Smooth muscle cell (in vitro differentiated cells): ENCODE results near the gene CDC25A. TPM values are rescaled to one million over a fixed set of nuclear protein-coding genes. Genes with fewer than 3 reads are reported as not detected.

Experiments used
- DNase-seq: peaks from one replicate; lab custom pipeline; 2025; ENCODE audit not compliant: unreplicated experiment; lab: John Stamatoyannopoulos, UW
- H2AFZ ChIP-seq: fragments of 200-600 bp; sonication (generic); 2 replicates; pipeline ENCODE4 v1.6.0; 2016; ENCODE audit warnings: antibody characterized with exemption, low read depth, mild to moderate bottlenecking
- H3F3A ChIP-seq: fragments of 200-600 bp; sonication (generic); 2 replicates; pipeline ENCODE4 v1.6.0; 2017; ENCODE audit warnings: antibody characterized with exemption, low read depth
- H3K27ac ChIP-seq: fragments of 200-600 bp; sonication (generic); 2 replicates; pipeline ENCODE4 v1.5.1; 2016; ENCODE audit warnings: low read depth, mild to moderate bottlenecking
- H3K27me3 ChIP-seq: fragments of 200-600 bp; sonication (generic); 2 replicates; pipeline ENCODE4 v1.6.1; 2016; ENCODE audit warnings: low read depth, mild to moderate bottlenecking
- H3K36me3 ChIP-seq: fragments of 200-600 bp; sonication (generic); 2 replicates; pipeline ENCODE4 v1.5.1; 2016; ENCODE audit warnings: low read depth
- H3K4me1 ChIP-seq: fragments of 200-600 bp; sonication (generic); 2 replicates; pipeline ENCODE4 v1.5.1; 2016; ENCODE audit warnings: low read depth
- H3K4me2 ChIP-seq: fragments of 200-600 bp; sonication (generic); 2 replicates; pipeline ENCODE4 v1.6.0; 2016; ENCODE audit warnings: mild to moderate bottlenecking
- H3K4me3 ChIP-seq: fragments of 200-600 bp; sonication (generic); 2 replicates; pipeline ENCODE4 v1.5.1; 2016; ENCODE audit warnings: mild to moderate bottlenecking
- H3K79me2 ChIP-seq: fragments of 200-600 bp; sonication (generic); 2 replicates; pipeline ENCODE4 v1.6.0; 2016; ENCODE audit warnings: low read depth, mild to moderate bottlenecking
- H3K9ac ChIP-seq: fragments of 200-600 bp; sonication (generic); 2 replicates; pipeline ENCODE4 v1.6.0; 2016; ENCODE audit warnings: low read depth
- H3K9me3 ChIP-seq: fragments of 200-600 bp; sonication (generic); replicated peaks from 2 replicates; pipeline ENCODE4 v1.5.1; 2016; ENCODE audit warnings: low read depth
- H4K20me1 ChIP-seq: fragments of 200-600 bp; sonication (generic); 2 replicates; pipeline ENCODE4 v1.6.0; 2016; ENCODE audit warnings: low read depth
- CTCF ChIP-seq: fragments of 200-600 bp; sonication (generic); IDR thresholded peaks from 2 replicates; pipeline ENCODE4 v1.5.1; 2017; ENCODE audit warnings: borderline replicate concordance, mild to moderate bottlenecking, antibody characterized with exemption; ENCODE audit not compliant: insufficient read depth, poor library complexity, severe bottlenecking
- WGBS: methylation state at CpG from one replicate; pipeline ENCODE4 v1.1.7; 2016; ENCODE audit warnings: low lambda C conversion rate; 5-methylcytosine and 5-hydroxymethylcytosine counted together
- polyA plus RNA-seq: library from polyadenylated mRNA; unstranded; fragments of >200 nt; fragmentation: Nextera tagmentation; extraction: Ambion mirVana; gene quantifications from 2 replicates; pipeline ENCODE4 v1.2.1, GENCODE V29; 2016
- total RNA-seq: library from RNA; depleted of rRNA; stranded (reverse); fragments of >200 nt; gene quantifications from 2 replicates; pipeline ENCODE4 v1.2.3, GENCODE V29; 2014

The CDC25A gene
- total and polyA plus RNA-seq, 2 experiments from 2014 or later: 2.5 to 4.2 TPM

GRCh38 chr3:48123346-48123745, 64.9 kb downstream of the CDC25A start:
- Histone ChIP-seq H4K20me1 (no peaks in the 10 kb centered on the region), H3K9me3 (no peaks in the 10 kb centered on the region), H3K27ac (no peak overlapping the region), H3K4me2 (no peak overlapping the region), H3K9ac (no peak overlapping the region), H3K4me1 (no peaks in the 10 kb centered on the region), H3K27me3 (no peaks in the 10 kb centered on the region), H3F3A (no peaks in the 10 kb centered on the region), H3K36me3 (no peaks in the 10 kb centered on the region), H3K4me3 (no peak overlapping the region), H2AFZ (no peak overlapping the region), H3K79me2 (no peaks in the 10 kb centered on the region)
- 94% methylated on average over 6 of the region's 6 CpGs for WGBS
- no peak for DNase-seq
- no peak for TF ChIP-seq CTCF

- H2AFZ ChIP-seq: no peak overlapping the region
- no peaks in the 10 kb centered on the region for H3K4me1 ChIP-seq
- no peaks in the 10 kb centered on the region for H3K36me3 ChIP-seq
- no peak for TF ChIP-seq CTCF
- WGBS: 93% methylated on average over 5 of the region's 5 CpGs
- H3K79me2 ChIP-seq: no peaks in the 10 kb centered on the region
- H3F3A ChIP-seq: no peaks in the 10 kb centered on the region
- DNase-seq: no peak
- H4K20me1 ChIP-seq: no peaks in the 10 kb centered on the region
- no peak overlapping the region for H3K9ac ChIP-seq
- H3K27ac ChIP-seq: no peak overlapping the region
- no peak overlapping the region for H3K4me3 ChIP-seq
- no peak overlapping the region for H3K4me2 ChIP-seq
- no peaks in the 10 kb centered on the region for H3K27me3 ChIP-seq
- H3K9me3 ChIP-seq: no peaks in the 10 kb centered on the region
Observed at GRCh38 chr3:48122504-48122903, 65.7 kb downstream of the CDC25A start.

GRCh38 chr3:48120223-48120622, 68.0 kb downstream of the CDC25A start:
- H2AFZ ChIP-seq: no peak overlapping the region
- H3K4me1 ChIP-seq: no peaks in the 10 kb centered on the region
- H4K20me1 ChIP-seq: no peaks in the 10 kb centered on the region
- no peaks in the 10 kb centered on the region for H3K79me2 ChIP-seq
- H3K9ac ChIP-seq: no peak overlapping the region
- 100% methylated on average over 1 of the region's 1 CpG for WGBS
- H3F3A ChIP-seq: no peaks in the 10 kb centered on the region
- H3K36me3 ChIP-seq: no peaks in the 10 kb centered on the region
- no peak for TF ChIP-seq CTCF
- H3K4me3 ChIP-seq: no peak overlapping the region
- H3K9me3 ChIP-seq: no peaks in the 10 kb centered on the region
- no peak for DNase-seq
- H3K27me3 ChIP-seq: no peaks in the 10 kb centered on the region
- H3K27ac ChIP-seq: no peak overlapping the region
- H3K4me2 ChIP-seq: no peak overlapping the region

- no peaks in the 10 kb centered on the region for H3K36me3 ChIP-seq
- no peaks in the 10 kb centered on the region for H3F3A ChIP-seq
- H3K9ac ChIP-seq: no peak overlapping the region
- no peak overlapping the region for H3K4me3 ChIP-seq
- H4K20me1 ChIP-seq: no peaks in the 10 kb centered on the region
- no peak overlapping the region for H3K4me2 ChIP-seq
- H3K4me1 ChIP-seq: no peaks in the 10 kb centered on the region
- 89% methylated on average over 4 of the region's 4 CpGs for WGBS
- no peaks in the 10 kb centered on the region for H3K9me3 ChIP-seq
- no peak for DNase-seq
- H3K79me2 ChIP-seq: no peaks in the 10 kb centered on the region
- H2AFZ ChIP-seq: no peak overlapping the region
- no peak overlapping the region for H3K27ac ChIP-seq
- no peak for TF ChIP-seq CTCF
- no peaks in the 10 kb centered on the region for H3K27me3 ChIP-seq
Observed at GRCh38 chr3:48119505-48120193, 68.6 kb downstream of the CDC25A start.
